Activated gamma-delta T cell treated with anti-CD3 and anti-CD28 coated beads, Interleukin-2, amount 50 U/mL, for 16 hours (primary cell): ENCODE measurements around the gene NBAS.
"Not testable (repeated sequence)": the region's sequence is repeated elsewhere in the genome, so short reads cannot be mapped to it uniquely, and the experiment has no call there.

Source experiments
- DNase-seq: peaks from one replicate; pipeline ENCODE4 v3.0.0-alpha.2; 2020; ENCODE audit warnings: low read depth

The NBAS gene

DNA sequence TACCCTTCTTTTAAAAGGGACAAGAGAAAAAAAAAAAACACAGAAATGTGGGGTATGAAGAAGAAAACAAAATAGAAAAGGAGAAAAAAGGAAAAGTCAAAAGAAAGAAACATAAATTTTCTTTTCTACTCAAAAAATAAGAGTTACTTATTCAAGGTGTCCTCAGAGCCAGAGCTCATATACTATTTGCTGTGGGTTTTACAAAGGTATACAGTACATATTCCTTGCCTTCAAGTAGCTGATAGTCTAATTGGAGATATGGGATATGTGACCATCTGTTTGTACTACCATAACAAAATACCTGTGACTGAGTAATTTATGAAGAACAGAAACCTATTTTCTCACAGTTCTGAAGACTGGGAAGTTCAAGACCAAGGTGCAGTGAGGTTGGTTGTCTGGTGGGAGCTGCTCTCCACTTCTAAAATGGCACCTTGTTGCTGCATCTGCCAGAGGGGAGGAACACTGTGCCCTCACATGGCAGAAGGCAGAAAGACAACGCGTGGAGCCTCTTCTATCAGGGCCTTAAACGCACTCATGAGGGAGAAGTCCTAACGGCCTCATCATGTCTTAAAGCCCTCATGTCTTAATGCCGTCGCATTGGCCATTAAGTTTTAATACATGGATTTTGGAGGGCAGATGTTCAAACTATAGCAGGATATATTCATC, 33.9 kb downstream of the NBAS start:
- DNase-seq, result no peak

DNA sequence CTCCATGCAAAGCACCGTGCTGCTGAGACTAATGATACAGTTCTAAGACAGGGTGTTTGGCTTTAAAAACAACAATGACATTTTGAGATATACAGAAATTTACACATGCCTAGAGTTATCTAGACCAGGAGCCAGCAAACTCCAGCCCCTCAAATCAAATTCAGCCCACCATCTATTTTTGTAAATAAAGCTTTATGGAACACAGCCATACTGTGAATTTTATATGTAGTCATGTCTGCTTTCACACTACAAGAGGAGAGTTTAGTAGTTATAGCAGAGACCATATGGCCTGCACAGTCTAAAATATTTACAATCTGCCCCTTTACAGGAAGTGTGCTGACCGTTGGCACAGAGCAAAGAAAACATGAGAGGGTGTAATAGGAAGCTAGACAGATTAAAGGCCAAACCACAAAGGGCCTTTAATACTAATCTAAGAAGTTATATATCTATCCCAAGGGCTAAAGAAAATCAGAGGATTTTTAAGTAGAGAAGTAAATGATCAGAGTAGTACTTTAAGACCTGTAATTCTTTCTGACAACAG, 39.4 kb downstream of the NBAS start:
- DNase-seq, result no peak

DNA sequence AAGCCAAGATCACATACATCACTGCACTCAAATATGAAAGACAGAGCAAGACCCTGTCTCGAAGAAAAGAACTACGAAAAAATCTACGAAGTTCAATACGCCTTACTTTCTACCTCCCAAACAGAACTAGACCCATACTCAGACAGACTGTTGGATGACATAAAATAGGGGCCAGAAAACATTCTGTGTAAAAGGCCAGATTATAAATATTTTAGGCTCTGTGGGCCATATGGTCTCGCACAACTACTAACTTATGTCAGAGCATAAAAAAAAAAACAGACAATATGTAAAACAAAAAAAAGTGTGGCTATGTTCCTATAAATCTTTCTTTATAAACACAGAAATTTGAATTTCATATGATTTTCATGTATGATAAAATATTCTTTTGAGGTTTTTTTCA, 40.8 kb downstream of the NBAS start:
- DNase-seq, result no peak

GRCh38 chr2:15518759-15519158, 42.4 kb downstream of the NBAS start:
- DNase-seq, result not testable (repeated sequence)

- DNase-seq, result no peak
Measured at GRCh38 chr2:15517793-15518192, 43.3 kb downstream of the NBAS start.

DNA sequence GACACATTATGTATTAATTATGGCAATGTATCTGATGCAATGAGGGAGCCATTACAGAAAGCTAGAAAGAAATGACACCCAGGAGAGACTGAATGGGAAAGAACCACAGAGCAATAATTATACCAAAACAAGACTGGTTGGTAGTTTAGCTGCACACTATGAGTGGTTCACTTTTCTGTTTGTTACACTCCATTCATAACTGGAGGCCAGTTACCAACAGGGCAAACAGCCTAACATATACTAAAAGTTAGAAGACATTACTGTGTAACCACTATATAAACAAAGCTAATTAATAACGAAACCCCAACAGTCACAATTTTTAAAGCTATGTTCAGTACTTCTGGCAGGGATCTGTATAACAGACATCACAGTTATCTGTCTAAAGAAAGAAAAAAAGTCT, 49.4 kb downstream of the NBAS start:
- no peak for DNase-seq

DNA sequence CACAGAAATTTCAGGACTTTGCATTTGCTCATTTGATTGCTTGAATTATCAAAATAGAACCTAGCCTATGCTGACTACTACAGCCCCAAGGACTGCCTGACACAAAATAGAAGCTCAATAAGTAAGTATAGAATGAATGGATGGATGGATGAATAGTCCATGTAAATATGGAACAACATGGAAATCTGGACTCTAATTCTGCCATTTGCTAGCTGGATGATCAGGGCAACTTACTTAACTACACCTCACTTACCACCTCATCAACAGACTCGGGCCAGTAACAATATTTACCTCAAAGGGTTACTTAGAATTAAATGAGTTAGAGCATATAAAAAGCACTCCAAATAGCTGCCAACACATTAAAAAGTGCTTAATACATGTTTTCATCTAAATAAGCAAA, 50.6 kb downstream of the NBAS start:
- no peak for DNase-seq

- no peak for DNase-seq
Measured at GRCh38 chr2:15510131-15510530, 51.0 kb downstream of the NBAS start.

DNA sequence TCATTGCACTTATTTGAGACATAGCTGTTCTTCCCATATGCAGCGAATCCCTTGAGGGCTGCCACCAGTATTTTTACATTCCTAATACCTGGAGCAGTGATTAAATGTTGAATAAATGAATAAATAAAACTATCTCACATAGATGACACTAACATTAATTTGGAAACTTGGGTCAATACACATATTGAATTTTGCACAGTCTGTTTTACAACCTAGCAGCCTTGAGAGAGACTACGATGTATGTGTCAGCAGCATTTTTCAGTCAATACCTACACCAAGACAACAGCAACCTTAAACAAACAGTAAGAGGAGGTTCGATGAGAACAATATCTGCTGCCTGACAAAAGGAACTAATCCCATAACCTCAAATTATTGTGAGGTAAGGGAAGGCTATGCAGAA, 53.4 kb downstream of the NBAS start:
- no peak for DNase-seq

DNA sequence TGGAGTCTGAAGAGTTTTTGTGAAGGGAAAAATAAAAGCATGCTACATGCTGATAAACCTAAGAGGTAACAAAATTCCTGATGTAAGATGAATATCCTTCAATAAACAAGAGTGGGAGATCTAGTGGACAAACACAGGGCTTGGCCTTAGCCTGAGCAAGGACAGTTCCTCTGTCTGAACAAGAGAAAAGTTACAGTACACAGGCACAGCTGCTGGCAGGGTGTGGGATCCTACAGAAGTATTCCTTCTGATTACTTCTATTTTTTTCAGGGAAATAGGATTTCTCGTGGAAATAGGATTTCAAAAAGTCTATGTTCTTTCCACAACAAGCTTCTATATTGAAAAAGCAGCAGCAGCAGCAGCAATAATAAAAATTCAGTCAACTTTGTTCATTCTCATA, 54.1 kb downstream of the NBAS start:
- DNase-seq, result no peak

- DNase-seq, result no peak
Measured at GRCh38 chr2:15506229-15506819, 54.8 kb downstream of the NBAS start.

- DNase-seq, result no peak
Measured at GRCh38 chr2:15504882-15505663, 56.1 kb downstream of the NBAS start.

- DNase-seq, result not testable (repeated sequence)
Measured at GRCh38 chr2:15499251-15499650, 61.9 kb downstream of the NBAS start.

DNA sequence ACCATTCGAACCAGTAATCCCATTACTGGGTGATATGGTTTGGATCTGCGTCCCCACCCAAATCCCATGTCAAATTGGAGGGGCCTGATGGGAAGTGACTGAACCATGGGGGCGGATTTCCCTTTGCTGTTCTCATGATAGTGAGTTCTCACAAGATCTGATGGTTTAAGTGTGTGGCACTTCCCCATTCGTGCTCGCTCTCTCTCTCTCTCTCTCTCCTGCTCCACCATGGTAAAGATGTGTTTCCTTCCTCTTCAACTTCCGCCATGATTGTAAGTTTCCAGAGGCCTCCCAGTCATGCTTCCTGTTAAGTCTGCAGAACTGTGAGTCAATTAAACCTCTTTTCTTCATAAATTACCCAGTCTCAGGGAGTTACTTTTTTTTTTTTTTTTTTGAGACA, 62.6 kb downstream of the NBAS start:
- DNase-seq, result no peak

GRCh38 chr2:15494877-15495276, 66.3 kb downstream of the NBAS start:
- DNase-seq, result no peak

DNA sequence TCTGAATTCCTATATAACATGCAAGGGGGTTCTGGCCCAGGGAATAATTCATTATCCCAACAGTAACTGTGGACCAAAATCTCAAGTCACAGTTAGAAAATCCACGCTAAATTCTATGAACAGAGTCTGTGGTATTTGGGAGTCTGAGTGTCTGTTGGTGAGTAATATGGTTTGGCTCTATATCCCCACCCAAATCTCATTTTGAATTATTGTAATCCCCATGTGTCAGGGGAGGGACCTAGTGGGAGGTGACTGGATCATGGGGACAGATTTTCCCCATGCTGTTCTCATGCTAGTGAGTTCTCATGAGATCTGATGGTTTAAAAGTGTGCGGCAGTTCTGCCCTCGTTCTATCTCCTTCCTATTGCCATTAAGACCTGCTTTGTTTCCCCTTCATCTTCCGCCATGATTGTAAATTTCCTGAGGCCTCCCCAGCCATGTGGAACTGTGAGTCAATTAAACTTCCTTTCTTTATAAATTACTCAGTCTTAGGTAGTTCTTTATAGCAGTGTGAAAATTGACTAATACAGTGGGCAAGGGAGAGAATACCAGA, 68.3 kb downstream of the NBAS start:
- DNase-seq, result no peak

- DNase-seq, result no peak
Measured at GRCh38 chr2:15486770-15487169, 74.4 kb downstream of the NBAS start.

DNA sequence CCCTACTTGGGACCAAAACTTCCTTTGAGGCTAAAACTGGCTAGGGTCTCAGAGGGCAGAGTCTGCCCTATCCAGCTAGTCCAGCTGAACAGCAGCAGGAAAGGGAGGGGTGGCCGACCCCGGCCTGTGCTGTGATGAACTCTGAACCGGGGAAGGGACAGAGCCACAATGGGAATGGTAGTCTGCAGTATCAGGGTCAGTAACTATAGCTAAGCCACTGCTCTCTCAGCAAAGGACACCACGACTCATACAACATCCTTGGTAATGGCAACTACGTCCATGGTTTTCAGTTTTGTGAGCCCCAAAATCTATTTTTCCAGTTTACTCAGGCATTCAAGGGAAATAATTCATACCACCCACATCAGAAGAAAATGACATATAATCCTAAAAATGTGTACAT, 75.2 kb downstream of the NBAS start:
- DNase-seq, result no peak

DNA sequence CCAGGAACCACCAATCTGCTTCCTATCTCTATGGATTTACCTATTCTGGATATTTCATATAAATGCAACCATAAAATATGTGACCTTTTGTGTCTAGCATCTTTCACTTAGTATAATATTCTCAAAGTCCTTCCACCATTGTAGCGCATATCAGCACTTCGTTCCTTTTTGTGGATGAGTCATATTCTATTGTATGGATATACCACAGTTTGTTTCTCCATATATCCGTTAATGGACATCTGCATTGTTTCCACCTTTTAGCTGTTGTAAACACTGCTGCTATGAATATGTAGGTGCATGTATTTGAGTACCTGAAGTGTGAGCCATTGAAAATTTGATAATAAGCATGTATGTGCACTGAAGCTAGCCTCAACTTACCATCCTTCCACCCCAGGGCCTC, 80.1 kb downstream of the NBAS start:
- no peak for DNase-seq

GRCh38 chr2:15480552-15480951, 80.6 kb downstream of the NBAS start:
- no peak for DNase-seq

- DNase-seq, result no peak
Measured at GRCh38 chr2:15472876-15473275, 88.3 kb downstream of the NBAS start.

DNA sequence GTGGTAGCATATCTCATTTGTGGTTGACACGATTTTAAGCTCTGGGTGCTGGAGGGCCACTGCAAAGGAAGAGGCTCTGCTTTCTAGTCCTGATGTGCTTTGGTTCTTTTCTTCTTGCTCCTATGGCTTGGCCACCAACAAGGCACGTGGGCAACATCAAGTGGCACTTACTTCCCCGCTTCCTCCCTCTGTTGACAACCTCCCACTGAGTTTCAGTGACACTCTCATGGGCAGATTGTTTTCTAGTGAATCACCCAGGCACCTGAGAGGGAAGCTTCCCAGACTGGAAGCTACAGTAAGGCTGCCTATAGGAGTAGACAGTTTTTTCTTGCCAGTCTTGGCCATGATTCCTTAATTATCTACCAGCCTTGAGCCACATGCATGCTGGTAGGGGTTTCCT, 89.0 kb downstream of the NBAS start:
- no peak for DNase-seq

GRCh38 chr2:15471606-15472005, 89.5 kb downstream of the NBAS start:
- DNase-seq, result no peak
